HG02571 (cell line): Measurements from ENCODE around the gene AP5S1.
"Not testable (repeated sequence)": the region's sequence is repeated elsewhere in the genome, so short reads cannot be mapped to it uniquely, and the experiment has no call there.

Source experiments
- ATAC-seq: cut with Tn5 transposase; IDR thresholded peaks from one replicate; pipeline ENCODE4 v1.9.1; 2021; ENCODE audit warnings: mild to moderate bottlenecking, moderate library complexity; ENCODE audit not compliant: unreplicated experiment

Gene AP5S1

GRCh38 chr20:3811467-3812258 lies 8.7 kb upstream of the AP5S1 start:
- no peak for ATAC-seq

GRCh38 chr20:3812259-3812681 lies 8.1 kb upstream of the AP5S1 start:
- ATAC-seq, result no peak

GRCh38 chr20:3812975-3813847 lies 7.1 kb upstream of the AP5S1 start:
- ATAC-seq, result no peak

GRCh38 chr20:3813848-3814581 lies 6.3 kb upstream of the AP5S1 start:
- ATAC-seq, result no peak

GRCh38 chr20:3814928-3815495 lies 5.3 kb upstream of the AP5S1 start:
- ATAC-seq, result no peak

GRCh38 chr20:3815703-3816315 lies 4.5 kb upstream of the AP5S1 start:
- ATAC-seq, result no peak

- no peak for ATAC-seq
Measured at GRCh38 chr20:3818155-3819151, 1.9 kb upstream of the AP5S1 start.

GRCh38 chr20:3819411-3820047 lies 818 bp upstream of the AP5S1 start:
- ATAC-seq, result no peak

GRCh38 chr20:3820901-3821727 lies 767 bp downstream of the AP5S1 start:
- ATAC-seq, result no peak

GRCh38 chr20:3821996-3822395 lies 1.6 kb downstream of the AP5S1 start:
- ATAC-seq, result no peak

GRCh38 chr20:3823881-3824280 lies 3.5 kb downstream of the AP5S1 start:
- no peak for ATAC-seq

- no peak for ATAC-seq
Measured at GRCh38 chr20:3825526-3825925, 5.2 kb downstream of the AP5S1 start.

- ATAC-seq, result no peak
Measured at GRCh38 chr20:3826420-3826819, 6.1 kb downstream of the AP5S1 start.

- no peak for ATAC-seq
Measured at GRCh38 chr20:3828798-3829197, 8.5 kb downstream of the AP5S1 start.

GRCh38 chr20:3829891-3830290 lies 9.5 kb downstream of the AP5S1 start:
- not testable (repeated sequence) for ATAC-seq

GRCh38 chr20:3836132-3836531 lies 15.8 kb downstream of the AP5S1 start:
- ATAC-seq, result no peak

GRCh38 chr20:3839328-3839727 lies 19.0 kb downstream of the AP5S1 start:
- ATAC-seq, result no peak

GRCh38 chr20:3840201-3840600 lies 19.9 kb downstream of the AP5S1 start:
- not testable (repeated sequence) for ATAC-seq
